WTC11 (cell line): Measurements from ENCODE around the gene MAML2. TPM values are rescaled to one million over a fixed set of nuclear protein-coding genes. Genes with fewer than 3 reads are reported as not detected.

Experiments used
- ATAC-seq: fragments of 200-7000 bp; cut with Tn5 transposase; 2 replicates; pipeline ENCODE4 v1.10.0; 2021; ENCODE audit warnings: mild to moderate bottlenecking, moderate library complexity
- CTCF ChIA-PET: fragments of 300-600 bp; sonication (Branson Sonifier 250); formaldehyde crosslinking; loops from one replicate; lab custom pipeline; 2021; ENCODE audit warnings: antibody characterized with exemption; lab: Charles Lee
- POLR2A ChIA-PET: fragments of 350-600 bp; sonication (Branson Sonifier 250); formaldehyde crosslinking; loops from one replicate; lab custom pipeline; 2021; ENCODE audit warnings: antibody characterized with exemption; lab: Charles Lee
- DNase-seq: peaks from one replicate; pipeline ENCODE4 v3.0.0; 2021; ENCODE audit warnings: low spot score
- H3K27ac Mint-ChIP-seq: 2 replicates; pipeline ENCODE4 v1.8.0; 2021; ENCODE audit warnings: mixed read lengths
- H3K27me3 Mint-ChIP-seq: 2 replicates; pipeline ENCODE4 v1.8.0; 2021; ENCODE audit warnings: low read depth, mild to moderate bottlenecking, moderate library complexity, mixed read lengths
- H3K36me3 Mint-ChIP-seq: 2 replicates; pipeline ENCODE4 v1.8.0; 2021; ENCODE audit warnings: mixed read lengths
- H3K4me1 Mint-ChIP-seq: 2 replicates; pipeline ENCODE4 v1.8.0; 2022; ENCODE audit warnings: mixed read lengths
- H3K4me3 Mint-ChIP-seq: 2 replicates; pipeline ENCODE4 v1.8.0; 2021; ENCODE audit warnings: mild to moderate bottlenecking, moderate library complexity, mixed read lengths
- H3K9me3 Mint-ChIP-seq: 2 replicates; pipeline ENCODE4 v1.8.0; 2021; ENCODE audit warnings: mixed read lengths
- AFF4 ChIP-seq: sonication (generic); formaldehyde crosslinking; IDR thresholded peaks from 2 replicates; pipeline ENCODE4 v1.8.1; 2023; ENCODE audit warnings: mild to moderate bottlenecking, missing genetic modification reagents, borderline replicate concordance
- ARID4B ChIP-seq: sonication (generic); formaldehyde crosslinking; IDR thresholded peaks from 2 replicates; pipeline ENCODE4 v1.8.0; 2023; ENCODE audit warnings: missing genetic modification reagents, mild to moderate bottlenecking, borderline replicate concordance
- CREB1 ChIP-seq: sonication (generic); formaldehyde crosslinking; IDR thresholded peaks from 2 replicates; pipeline ENCODE4 v1.8.0; 2023; ENCODE audit warnings: mild to moderate bottlenecking, missing genetic modification reagents
- E2F5 ChIP-seq: sonication (generic); formaldehyde crosslinking; IDR thresholded peaks from 2 replicates; pipeline ENCODE4 v1.8.1; 2022; ENCODE audit warnings: mild to moderate bottlenecking, moderate library complexity, missing genetic modification reagents
- JUN ChIP-seq: sonication (generic); formaldehyde crosslinking; IDR thresholded peaks from 2 replicates; pipeline ENCODE4 v1.8.0; 2023; ENCODE audit warnings: mild to moderate bottlenecking, missing genetic modification reagents
- MYBL2 ChIP-seq: sonication (generic); formaldehyde crosslinking; IDR thresholded peaks from 2 replicates; pipeline ENCODE4 v1.8.1; 2023; ENCODE audit warnings: mild to moderate bottlenecking, moderate library complexity, missing genetic modification reagents
- NFYB ChIP-seq: sonication (generic); formaldehyde crosslinking; conservative IDR thresholded peaks from 2 replicates; pipeline ENCODE4 v1.8.0; 2022; ENCODE audit warnings: low read depth, missing genetic modification reagents
- STAT6 ChIP-seq: sonication (generic); formaldehyde crosslinking; conservative IDR thresholded peaks from 2 replicates; pipeline ENCODE4 v1.8.1; 2023; ENCODE audit warnings: mild to moderate bottlenecking, low read depth, missing genetic modification reagents, moderate library complexity
- ZNF423 ChIP-seq: fragments of 250-450 bp; sonication (Bioruptor Pico); IDR thresholded peaks from 2 replicates; pipeline ENCODE4 v2.1.2; 2022; ENCODE audit warnings: mild to moderate bottlenecking, moderate library complexity
- ZNF532 ChIP-seq: fragments of 250-450 bp; sonication (Bioruptor Pico); IDR thresholded peaks from 2 replicates; pipeline ENCODE4 v1.9.0; 2021; ENCODE audit warnings: mild to moderate bottlenecking, borderline replicate concordance
- total RNA-seq: library from RNA; stranded (reverse); gene quantifications from 3 replicates; pipeline ENCODE4 v1.2.3, GENCODE V29; 2021

Gene MAML2
- total RNA-seq, 1 experiment from 2014 or later: 8.1 TPM

- TF ChIP-seq ARID4B (CRISPR knock-in tag): no peak
- TF ChIP-seq E2F5 (CRISPR knock-in tag): no peak
- no peak for TF ChIP-seq ZNF532 (CRISPR knock-in tag)
- TF ChIP-seq, all 79 proteins: peak for 0
Observed at GRCh38 chr11:96023275-96023674, 319.7 kb downstream of the MAML2 start (continued).

GRCh38 chr11:96021901-96022650 lies 320.9 kb downstream of the MAML2 start:
- CTCF ChIA-PET: no interaction called here
- H3K4me1 Mint-ChIP-seq: peaks cover 9% of the 10 kb centered on the region

More at GRCh38 chr11:96021901-96022650, 320.9 kb downstream of the MAML2 start:
- Mint-ChIP-seq H3K4me3 (no peak overlapping the region), H3K36me3 (no peaks in the 10 kb centered on the region), H3K9me3 (no peaks in the 10 kb centered on the region), H3K27me3 (peaks cover 2% of the 10 kb centered on the region; the same call in 1 of the 2 replicates), H3K27ac (no peak overlapping the region)
- no peak for TF ChIP-seq CREB1 (CRISPR knock-in tag)
- no peak for TF ChIP-seq STAT6 (CRISPR knock-in tag)
- TF ChIP-seq NFYB: no peak
- no peak for TF ChIP-seq MYBL2 (CRISPR knock-in tag)
- TF ChIP-seq AFF4 (CRISPR knock-in tag): no peak
- no peak for TF ChIP-seq ZNF423 (CRISPR knock-in tag)
- no peak for TF ChIP-seq JUN
- no peak for TF ChIP-seq ARID4B (CRISPR knock-in tag)
- POLR2A ChIA-PET: no interaction called here
- ATAC-seq (no peak), DNase-seq (no peak)
